Measurements from ENCODE around the gene IL22RA1. TPM values are rescaled to one million over a fixed set of nuclear protein-coding genes. Genes with fewer than 3 reads are reported as not detected.

The IL22RA1 gene
- total and polyA plus RNA-seq, 9 donors = 0.07 to 1.5 (median 0.38) TPM; not detected in 1

DNA sequence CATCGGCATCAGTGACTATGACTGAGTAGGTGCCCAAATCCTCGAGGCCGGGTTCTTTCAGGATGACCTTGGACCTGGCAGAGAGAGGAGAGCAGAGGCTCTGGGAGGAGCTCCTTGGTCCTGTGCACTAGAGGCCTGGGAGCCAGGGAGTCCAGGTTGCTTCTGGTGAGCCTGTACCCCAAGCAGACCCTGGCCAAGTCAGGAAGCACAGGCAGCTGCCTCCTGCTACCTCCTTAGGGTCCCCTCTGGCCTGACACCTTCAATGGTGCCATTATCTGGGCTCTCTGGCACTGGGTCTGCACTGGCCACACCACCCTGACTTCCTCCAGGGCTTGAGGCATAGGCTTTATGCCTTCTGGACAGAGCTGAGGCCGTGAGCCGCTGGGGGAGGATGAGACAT, 68.7 kb downstream of the IL22RA1 start:
- no peak for TF ChIP-seq EP300 (IDR thresholded peaks at IDR 0.05)
- TF ChIP-seq, protein P1, sequence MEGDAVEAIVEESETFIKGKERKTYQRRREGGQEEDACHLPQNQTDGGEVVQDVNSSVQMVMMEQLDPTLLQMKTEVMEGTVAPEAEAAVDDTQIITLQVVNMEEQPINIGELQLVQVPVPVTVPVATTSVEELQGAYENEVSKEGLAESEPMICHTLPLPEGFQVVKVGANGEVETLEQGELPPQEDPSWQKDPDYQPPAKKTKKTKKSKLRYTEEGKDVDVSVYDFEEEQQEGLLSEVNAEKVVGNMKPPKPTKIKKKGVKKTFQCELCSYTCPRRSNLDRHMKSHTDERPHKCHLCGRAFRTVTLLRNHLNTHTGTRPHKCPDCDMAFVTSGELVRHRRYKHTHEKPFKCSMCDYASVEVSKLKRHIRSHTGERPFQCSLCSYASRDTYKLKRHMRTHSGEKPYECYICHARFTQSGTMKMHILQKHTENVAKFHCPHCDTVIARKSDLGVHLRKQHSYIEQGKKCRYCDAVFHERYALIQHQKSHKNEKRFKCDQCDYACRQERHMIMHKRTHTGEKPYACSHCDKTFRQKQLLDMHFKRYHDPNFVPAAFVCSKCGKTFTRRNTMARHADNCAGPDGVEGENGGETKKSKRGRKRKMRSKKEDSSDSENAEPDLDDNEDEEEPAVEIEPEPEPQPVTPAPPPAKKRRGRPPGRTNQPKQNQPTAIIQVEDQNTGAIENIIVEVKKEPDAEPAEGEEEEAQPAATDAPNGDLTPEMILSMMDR (IDR thresholded peaks at IDR 0.05) = no peak
- TF ChIP-seq POLR2A (IDR thresholded peaks at IDR 0.05) = no peak
- no peaks in the 10 kb centered on the region for H3K27me3 ChIP-seq
- no peak for DNase-seq
- intact Hi-C loops (cut with DNase I) = loop anchor here in 1 of 4 donors (10.0 kb wide), 1 partner anchor 321 kb away; no protein-coding TSS in a partner anchor
- H3K9me3 ChIP-seq = no peaks in the 10 kb centered on the region
- no peaks in the 10 kb centered on the region for H3K36me3 ChIP-seq
- H3K27ac ChIP-seq = no peak overlapping the region
- H3K4me1 ChIP-seq (ENCODE audit: insufficient read depth) = no peaks in the 10 kb centered on the region
- H3K4me3 ChIP-seq = no peak overlapping the region
- WGBS, 3 donors = 63 to 75% (median 64%) methylated on average over 5 of the region's 5 CpGs

DNA sequence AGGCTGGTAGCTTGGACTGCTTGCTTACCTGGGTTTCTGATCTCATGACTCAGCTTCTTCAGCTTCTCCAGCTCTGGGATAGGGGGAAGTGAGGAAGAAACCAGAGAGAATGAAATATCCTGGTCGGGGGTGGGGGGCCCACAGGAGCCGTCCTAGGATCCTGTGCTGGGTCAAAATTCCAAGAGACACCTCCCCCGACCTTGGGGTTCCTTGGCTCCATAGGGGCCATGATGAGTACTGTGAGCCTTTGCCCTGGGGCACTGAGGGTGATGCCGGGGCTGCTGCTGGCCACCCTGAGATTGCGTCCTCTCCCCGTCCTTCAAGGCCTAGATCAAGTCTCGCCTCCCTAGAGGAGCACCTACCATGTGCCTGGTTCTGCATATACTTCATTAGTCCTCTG, 71.0 kb downstream of the IL22RA1 start:
- Histone ChIP-seq H3K27me3 (no peaks in the 10 kb centered on the region), H3K27ac (no peak overlapping the region), H3K4me3 (no peak overlapping the region), H3K4me1 (ENCODE audit: insufficient read depth) (no peaks in the 10 kb centered on the region), H3K9me3 (no peaks in the 10 kb centered on the region), H3K36me3 (no peaks in the 10 kb centered on the region)
- 87 to 93% (median 92%) methylated on average over 7 of the region's 7 CpGs for WGBS, 3 donors
- no peak for DNase-seq
- intact Hi-C loops (cut with DNase I) = loop anchor here in 1 of 4 donors (10.0 kb wide), 1 partner anchor 323 kb away; no protein-coding TSS in a partner anchor
- TF ChIP-seq, protein P1 (IDR thresholded peaks at IDR 0.05) = no peak
- TF ChIP-seq POLR2A (IDR thresholded peaks at IDR 0.05) (no peak), EP300 (IDR thresholded peaks at IDR 0.05) (no peak)

DNA sequence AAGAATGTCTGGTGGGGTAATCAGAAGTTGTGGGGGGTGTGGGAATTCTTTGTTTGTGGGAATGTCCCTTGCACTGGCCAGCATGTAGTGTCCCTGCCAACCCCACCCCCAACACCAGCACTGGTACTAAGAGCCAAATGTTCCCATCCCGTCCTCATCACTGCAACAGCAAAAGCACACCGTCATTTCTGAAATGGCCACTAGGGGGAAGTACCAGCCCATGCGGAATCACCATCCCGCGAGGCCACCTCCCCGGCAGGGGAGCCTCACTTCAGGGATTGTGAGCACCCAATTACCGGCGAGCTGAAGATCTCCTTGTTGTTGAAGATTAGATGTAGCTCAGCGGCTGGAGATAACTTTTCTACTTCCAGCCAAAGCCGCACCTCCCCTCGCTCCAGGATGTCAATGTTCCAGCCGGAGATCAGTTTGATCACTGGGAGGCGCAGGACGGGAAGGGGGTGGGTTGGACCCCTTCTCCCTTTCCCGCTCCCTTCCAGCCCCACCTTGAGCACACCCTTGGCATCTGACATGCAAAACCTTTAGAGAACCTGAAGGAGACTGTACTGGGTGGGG, 72.0 kb downstream of the IL22RA1 start:
- no peaks in the 10 kb centered on the region for H3K27me3 ChIP-seq
- H3K9me3 ChIP-seq = no peaks in the 10 kb centered on the region
- 15 to 21% (median 16%) methylated on average over 15 of the region's 15 CpGs for WGBS, 3 donors
- H3K36me3 ChIP-seq = no peaks in the 10 kb centered on the region
- intact Hi-C loops (cut with DNase I) = loop anchor here in 1 of 4 donors (10.0 kb wide), 1 partner anchor 324 kb away; no protein-coding TSS in a partner anchor
- no peaks in the 10 kb centered on the region for H3K4me1 ChIP-seq (ENCODE audit: insufficient read depth)
- no peak overlapping the region for H3K4me3 ChIP-seq
- H3K27ac ChIP-seq = no peak overlapping the region
- DNase-seq = peak; percentile 74 to 82 (median 78)
- no peak for TF ChIP-seq EP300 (IDR thresholded peaks at IDR 0.05)
- TF ChIP-seq, protein P1 (IDR thresholded peaks at IDR 0.05) = peak; percentile 82 to 86 (median 83)
- no peak for TF ChIP-seq POLR2A (IDR thresholded peaks at IDR 0.05)

DNA sequence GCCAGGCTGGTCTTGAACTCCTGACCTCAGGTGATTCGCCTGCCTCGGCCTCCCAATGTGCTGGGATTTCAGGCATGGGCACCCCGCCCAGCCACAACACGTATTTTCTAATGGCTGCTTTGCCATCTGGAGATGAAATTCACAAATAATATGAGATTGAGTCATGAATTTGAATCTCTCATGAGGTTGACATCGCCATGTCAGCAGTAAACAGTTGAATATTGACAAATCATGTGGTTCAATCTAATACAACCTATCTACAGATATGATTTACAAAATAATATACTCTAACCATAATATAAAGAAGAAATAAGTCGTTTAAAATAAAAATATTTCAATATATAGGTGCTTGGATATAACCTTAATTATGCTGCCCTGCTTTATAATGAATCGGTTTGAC, 73.1 kb downstream of the IL22RA1 start:
- H3K36me3 ChIP-seq = no peaks in the 10 kb centered on the region
- TF ChIP-seq, protein P1 (IDR thresholded peaks at IDR 0.05) = no peak
- TF ChIP-seq POLR2A (IDR thresholded peaks at IDR 0.05) (no peak), EP300 (IDR thresholded peaks at IDR 0.05) (no peak)
- H3K9me3 ChIP-seq = no peaks in the 10 kb centered on the region
- no peak overlapping the region for H3K27ac ChIP-seq
- no peaks in the 10 kb centered on the region for H3K27me3 ChIP-seq
- H3K4me1 ChIP-seq (ENCODE audit: insufficient read depth) = no peaks in the 10 kb centered on the region
- H3K4me3 ChIP-seq = no peak overlapping the region
- 58 to 74% (median 71%) methylated on average over 7 of the region's 7 CpGs for WGBS, 3 donors
- DNase-seq = no peak
- intact Hi-C loops (cut with DNase I) = loop anchor here in 1 of 4 donors (10.0 kb wide), 1 partner anchor 325 kb away; no protein-coding TSS in a partner anchor

Other genes with a start within 250 kb of the IL22RA1 start
- gene CNR2, start 229.8 kb downstream of the IL22RA1 start, total RNA-seq = under 1 TPM in 2 of 7 donors, not detected in 5; 0.03 to 0.11 TPM
- under 1 TPM in 1 of 2 donors, not detected in 1; 0.10 TPM for gene CNR2, start 229.8 kb downstream of the IL22RA1 start, polyA plus RNA-seq
- gene PNRC2, start 183.3 kb downstream of the IL22RA1 start, total RNA-seq = 100 to 1,000 TPM in 3 of 7 donors, 10 to 100 TPM in 4; 72.5 to 121 (median 99.0) TPM
- 100 to 1,000 TPM in 1 of 2 donors, 10 to 100 TPM in 1; 92.4 to 119 TPM for gene PNRC2, start 183.3 kb downstream of the IL22RA1 start, polyA plus RNA-seq
- gene SRSF10, start 162.8 kb downstream of the IL22RA1 start, total RNA-seq = 100 to 1,000 TPM in 3 of 7 donors, 10 to 100 TPM in 4; 86.4 to 130 (median 99.1) TPM
- 10 to 100 TPM; 57.1 to 99.8 TPM for gene SRSF10, start 162.8 kb downstream of the IL22RA1 start, polyA plus RNA-seq
- gene MYOM3, start 31.0 kb downstream of the IL22RA1 start, total RNA-seq = under 1 TPM; 0.08 to 0.60 (median 0.27) TPM
- 1 to 10 TPM in 1 of 2 donors, under 1 TPM in 1; 0.22 to 1.2 TPM for gene MYOM3, start 31.0 kb downstream of the IL22RA1 start, polyA plus RNA-seq
- gene IFNLR1, start 44.1 kb upstream of the IL22RA1 start, total RNA-seq = 1 to 10 TPM; 1.1 to 2.8 (median 2.0) TPM
- under 1 TPM; 0.40 to 0.42 TPM for gene IFNLR1, start 44.1 kb upstream of the IL22RA1 start, polyA plus RNA-seq
- gene GRHL3, start 176.2 kb upstream of the IL22RA1 start, total RNA-seq = 1 to 10 TPM in 1 of 7 donors, under 1 TPM in 2, not detected in 4; 0.15 to 1.6 (median 0.48) TPM
- gene GRHL3, start 176.2 kb upstream of the IL22RA1 start, polyA plus RNA-seq = not detected